B cell (primary cell): ENCODE data around the gene STX8.

Source experiments
- EZH2 ChIP-seq: IDR thresholded peaks from 2 replicates; pipeline ENCODE4 v1.6.1; 2012; ENCODE audit warnings: borderline replicate concordance, low read depth, mild to moderate bottlenecking, moderate library complexity, low read length; ENCODE audit not compliant: insufficient read depth, poor library complexity, severe bottlenecking
- TF ChIP-seq, protein P1 (sequence below): fragments of 200-600 bp; IDR thresholded peaks from one replicate; pipeline ENCODE4 v1.8.0; 2022; ENCODE audit warnings: antibody characterized with exemption, mild to moderate bottlenecking

DNA sequence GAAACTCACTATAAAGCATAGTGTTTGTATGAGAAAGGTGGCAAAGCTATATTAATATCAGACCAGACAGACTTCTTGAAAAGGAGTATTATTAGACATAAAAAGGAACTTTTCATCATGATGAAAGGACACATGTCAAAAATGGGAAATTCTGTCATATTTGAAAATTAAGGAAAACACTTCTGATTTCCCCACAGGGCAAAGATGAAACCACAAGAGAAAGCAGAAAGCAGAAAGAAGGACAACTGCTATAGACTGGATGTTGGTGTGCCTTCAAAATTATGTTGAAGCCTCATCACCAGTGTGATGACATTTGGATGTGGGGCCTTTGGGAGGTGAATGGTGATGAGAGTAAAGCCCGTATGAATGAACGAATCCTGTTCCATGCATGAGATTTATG is 193.0 kb downstream of the STX8 start:
- TF ChIP-seq EZH2 = no peak
- TF ChIP-seq, protein P1, sequence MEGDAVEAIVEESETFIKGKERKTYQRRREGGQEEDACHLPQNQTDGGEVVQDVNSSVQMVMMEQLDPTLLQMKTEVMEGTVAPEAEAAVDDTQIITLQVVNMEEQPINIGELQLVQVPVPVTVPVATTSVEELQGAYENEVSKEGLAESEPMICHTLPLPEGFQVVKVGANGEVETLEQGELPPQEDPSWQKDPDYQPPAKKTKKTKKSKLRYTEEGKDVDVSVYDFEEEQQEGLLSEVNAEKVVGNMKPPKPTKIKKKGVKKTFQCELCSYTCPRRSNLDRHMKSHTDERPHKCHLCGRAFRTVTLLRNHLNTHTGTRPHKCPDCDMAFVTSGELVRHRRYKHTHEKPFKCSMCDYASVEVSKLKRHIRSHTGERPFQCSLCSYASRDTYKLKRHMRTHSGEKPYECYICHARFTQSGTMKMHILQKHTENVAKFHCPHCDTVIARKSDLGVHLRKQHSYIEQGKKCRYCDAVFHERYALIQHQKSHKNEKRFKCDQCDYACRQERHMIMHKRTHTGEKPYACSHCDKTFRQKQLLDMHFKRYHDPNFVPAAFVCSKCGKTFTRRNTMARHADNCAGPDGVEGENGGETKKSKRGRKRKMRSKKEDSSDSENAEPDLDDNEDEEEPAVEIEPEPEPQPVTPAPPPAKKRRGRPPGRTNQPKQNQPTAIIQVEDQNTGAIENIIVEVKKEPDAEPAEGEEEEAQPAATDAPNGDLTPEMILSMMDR = no peak
